PC-3 (cell line): ENCODE results near the gene VASN.

Experiments
- CTCF ChIP-seq: fragments of 300-600 bp; sonication (generic); conservative IDR thresholded peaks from 2 replicates; pipeline ENCODE4 v1.5.1; 2017; ENCODE audit warnings: antibody characterized with exemption, low read depth, mild to moderate bottlenecking, low read length
- EZH2 ChIP-seq: fragments of 300-600 bp; sonication (generic); IDR thresholded peaks from one replicate; pipeline ENCODE4 v1.6.1; 2017; ENCODE audit warnings: antibody characterized with exemption, mild to moderate bottlenecking, low read length; ENCODE audit not compliant: unreplicated experiment
- EZH2phosphoT487 ChIP-seq: fragments of 300-600 bp; sonication (generic); IDR thresholded peaks from 2 replicates; pipeline ENCODE4 v1.6.1; 2018; ENCODE audit warnings: mild to moderate bottlenecking, antibody characterized with exemption, low read length, borderline replicate concordance

- no peak for TF ChIP-seq CTCF
- TF ChIP-seq EZH2phosphoT487: no peak
- TF ChIP-seq EZH2: no peak
Observed at GRCh38 chr16:4372578-4373355, 1.1 kb downstream of the VASN start.
